ENCODE results near the gene PIK3R5.

GRCh38 chr17:8893059-8893458 lies 72.4 kb downstream of the PIK3R5 start:
- TF ChIP-seq EZH2 (IDR thresholded peaks at IDR 0.05; ENCODE audit: borderline replicate concordance, low read depth, low read length, severe bottlenecking) (no peak), CTCF (IDR thresholded peaks at IDR 0.05; ENCODE audit: borderline replicate concordance, extremely low read depth, low read length, poor library complexity, severe bottlenecking) (no peak)

Measured in DND-41 (cell line).